ENCODE measurements around the gene PSORS1C2. TPM values are rescaled to one million over a fixed set of nuclear protein-coding genes. Genes with fewer than 3 reads are reported as not detected.
A peak's percentile ranks its signal among the peaks of the same experiment; 100 is the strongest.
"Not testable (repeated sequence)": the region's sequence is repeated elsewhere in the genome, so short reads cannot be mapped to it uniquely, and the experiment has no call there.

The PSORS1C2 gene
- total RNA-seq: not detected

GRCh38 chr6:31138982-31139381 is at the start of gene PSORS1C2:
PSORS1C2 (minus strand) TSS chr6:31139066; CDS start chr6:31139026, 40 bp downstream.
- POLR2A ChIA-PET: interaction anchor here (1.1 kb wide), 1 partner anchor 19 kb away, joined by 4 read pairs; the partner anchor contains the start of genes CCHCR1 and TCF19
- Mint-ChIP-seq H3K9me3 (no peaks in the 10 kb centered on the region), H3K4me3 (peak within 1 kb of the TSS; percentile 84), H3K4me1 (peaks cover 6% of the 10 kb centered on the region), H3K27ac (no peak within 1 kb of the TSS), H3K36me3 (peaks cover 4% of the 10 kb centered on the region), H3K27me3 (peaks cover 4% of the 10 kb centered on the region)
- no peak for DNase-seq
- no peak for ATAC-seq (ENCODE audit: low read depth)

- POLR2A ChIA-PET: no interaction called here
- Mint-ChIP-seq H3K4me1 (peaks cover 8% of the 10 kb centered on the region), H3K36me3 (no peaks in the 10 kb centered on the region), H3K9me3 (no peaks in the 10 kb centered on the region), H3K4me3 (no peak overlapping the region), H3K27ac (no peak overlapping the region), H3K27me3 (no peaks in the 10 kb centered on the region)
- ATAC-seq (ENCODE audit: low read depth) (no peak), DNase-seq (no peak)
Observed at GRCh38 chr6:31187780-31188194, 48.9 kb upstream of the PSORS1C2 start.

GRCh38 chr6:31186052-31186734 is 47.3 kb upstream of the PSORS1C2 start:
- no peak overlapping the region for H3K27ac Mint-ChIP-seq

GRCh38 chr6:31185695-31186051 is 46.8 kb upstream of the PSORS1C2 start:
- DNase-seq; H3K9me3 Mint-ChIP-seq; H3K27ac Mint-ChIP-seq; H3K27me3 Mint-ChIP-seq; H3K36me3 Mint-ChIP-seq; ATAC-seq (ENCODE audit: low read depth); POLR2A ChIA-PET; H3K4me1 Mint-ChIP-seq; H3K4me3 Mint-ChIP-seq: not testable (repeated sequence)

More at GRCh38 chr6:31186052-31186734, 47.3 kb upstream of the PSORS1C2 start:
- POLR2A ChIA-PET: interaction anchor here (0.7 kb wide), 1 partner anchor 21 kb away, joined by 4 read pairs; no protein-coding TSS in a partner anchor
- H3K4me3 Mint-ChIP-seq: no peak overlapping the region
- no peaks in the 10 kb centered on the region for H3K36me3 Mint-ChIP-seq
- H3K4me1 Mint-ChIP-seq: peaks cover 5% of the 10 kb centered on the region
- no peaks in the 10 kb centered on the region for H3K27me3 Mint-ChIP-seq
- no peaks in the 10 kb centered on the region for H3K9me3 Mint-ChIP-seq
- ATAC-seq (ENCODE audit: low read depth) (no peak), DNase-seq (no peak)

DNA sequence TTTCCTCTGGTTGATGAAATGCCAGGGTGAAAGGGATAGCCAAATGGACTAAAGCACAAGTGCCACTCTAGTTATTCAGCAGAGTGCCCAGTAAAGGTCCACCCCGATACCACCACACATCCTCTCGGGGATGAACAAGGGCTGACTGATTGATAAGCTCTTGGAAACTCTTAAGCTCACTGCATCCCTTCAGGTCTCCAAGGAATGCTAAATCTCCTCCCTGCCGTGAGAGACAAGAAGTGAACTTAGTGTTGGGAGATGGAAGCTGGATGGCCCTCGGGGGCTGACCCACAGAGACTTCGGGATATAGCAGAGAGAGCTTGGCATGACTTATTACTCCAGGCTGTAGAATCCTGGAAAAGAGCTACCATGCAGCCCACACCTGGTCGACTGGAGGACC is 45.0 kb upstream of the PSORS1C2 start:
- POLR2A ChIA-PET: interaction anchor here (1.2 kb wide), 1 partner anchor 24 kb away, joined by 3 read pairs; no protein-coding TSS in a partner anchor
- not testable (repeated sequence) for H3K27ac Mint-ChIP-seq, H3K27me3 Mint-ChIP-seq

GRCh38 chr6:31183287-31183686 is 44.4 kb upstream of the PSORS1C2 start:
- not testable (repeated sequence) for H3K36me3 Mint-ChIP-seq; H3K9me3 Mint-ChIP-seq; ATAC-seq (ENCODE audit: low read depth); H3K27me3 Mint-ChIP-seq; H3K4me3 Mint-ChIP-seq; DNase-seq; H3K27ac Mint-ChIP-seq
- H3K4me1 Mint-ChIP-seq: peaks cover 12% of the 10 kb centered on the region
- POLR2A ChIA-PET: interaction anchor here (1.2 kb wide), 1 partner anchor 23 kb away, joined by 3 read pairs; no protein-coding TSS in a partner anchor

More for the DNA sequence above, 45.0 kb upstream of the PSORS1C2 start:
- H3K4me1 Mint-ChIP-seq; H3K4me3 Mint-ChIP-seq; DNase-seq; H3K36me3 Mint-ChIP-seq; ATAC-seq (ENCODE audit: low read depth); H3K9me3 Mint-ChIP-seq: not testable (repeated sequence)

DNA sequence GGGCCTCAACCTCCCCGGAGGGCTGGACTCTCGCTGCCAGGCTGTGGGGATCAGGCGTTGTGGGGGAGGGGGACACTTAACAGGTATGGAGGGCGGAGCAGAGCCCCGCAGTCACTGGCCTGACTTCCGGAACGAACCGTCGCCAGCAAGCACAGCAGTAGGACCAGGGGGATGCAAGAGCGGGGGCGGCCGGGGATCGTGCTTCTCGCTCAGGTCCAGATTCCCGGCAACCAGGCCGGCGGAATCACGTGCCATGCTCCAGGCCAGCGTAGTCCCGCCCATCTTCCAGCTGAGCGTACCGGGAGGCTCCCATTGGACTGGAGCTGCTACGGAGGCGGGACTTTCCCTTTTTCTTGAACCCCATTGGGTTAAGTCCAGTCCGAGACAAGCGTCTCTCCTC is 41.6 kb upstream of the PSORS1C2 start:
- Mint-ChIP-seq H3K9me3 (no peaks in the 10 kb centered on the region), H3K27me3 (no peaks in the 10 kb centered on the region), H3K4me1 (peaks cover 15% of the 10 kb centered on the region), H3K27ac (peak overlapping the region; percentile 81), H3K36me3 (no peaks in the 10 kb centered on the region), H3K4me3 (peak overlapping the region; percentile 85)
- peak; percentile 94 for ATAC-seq (ENCODE audit: low read depth)
- DNase-seq: peak; percentile 66
- POLR2A ChIA-PET: interaction anchor here (0.9 kb wide), 1 partner anchor 17 kb away, joined by 3 read pairs; no protein-coding TSS in a partner anchor

GRCh38 chr6:31179896-31180295 is 41.0 kb upstream of the PSORS1C2 start:
- no peak for DNase-seq
- no peak overlapping the region for H3K27ac Mint-ChIP-seq
- no peaks in the 10 kb centered on the region for H3K9me3 Mint-ChIP-seq
- ATAC-seq (ENCODE audit: low read depth): no peak
- POLR2A ChIA-PET: no interaction called here
- no peaks in the 10 kb centered on the region for H3K36me3 Mint-ChIP-seq
- peak overlapping the region; percentile 85 for H3K4me3 Mint-ChIP-seq
- H3K27me3 Mint-ChIP-seq: no peaks in the 10 kb centered on the region
- peaks cover 15% of the 10 kb centered on the region for H3K4me1 Mint-ChIP-seq

GRCh38 chr6:31179042-31179386 is 40.1 kb upstream of the PSORS1C2 start:
- Mint-ChIP-seq H3K36me3 (no peaks in the 10 kb centered on the region), H3K9me3 (no peaks in the 10 kb centered on the region), H3K27ac (no peak overlapping the region), H3K27me3 (no peaks in the 10 kb centered on the region), H3K4me3 (no peak overlapping the region), H3K4me1 (peaks cover 15% of the 10 kb centered on the region)
- POLR2A ChIA-PET: no interaction called here
- ATAC-seq (ENCODE audit: low read depth) (no peak), DNase-seq (no peak)

GRCh38 chr6:31178143-31179041 is 39.5 kb upstream of the PSORS1C2 start:
- no peak for ATAC-seq (ENCODE audit: low read depth)
- Mint-ChIP-seq H3K27ac (no peak overlapping the region), H3K4me3 (no peak overlapping the region), H3K9me3 (no peaks in the 10 kb centered on the region), H3K36me3 (no peaks in the 10 kb centered on the region), H3K4me1 (peaks cover 15% of the 10 kb centered on the region), H3K27me3 (no peaks in the 10 kb centered on the region)
- POLR2A ChIA-PET: no interaction called here
- DNase-seq: no peak

GRCh38 chr6:31175971-31176370 is 37.1 kb upstream of the PSORS1C2 start:
- DNase-seq (no peak), ATAC-seq (ENCODE audit: low read depth) (peak; percentile 57)
- POLR2A ChIA-PET: no interaction called here
- peaks cover 15% of the 10 kb centered on the region for H3K4me1 Mint-ChIP-seq
- no peak overlapping the region for H3K4me3 Mint-ChIP-seq
- H3K9me3 Mint-ChIP-seq: no peaks in the 10 kb centered on the region
- H3K27me3 Mint-ChIP-seq: no peaks in the 10 kb centered on the region
- no peak overlapping the region for H3K27ac Mint-ChIP-seq
- no peaks in the 10 kb centered on the region for H3K36me3 Mint-ChIP-seq

- Mint-ChIP-seq H3K9me3 (no peaks in the 10 kb centered on the region), H3K27ac (no peak overlapping the region), H3K27me3 (no peaks in the 10 kb centered on the region), H3K36me3 (no peaks in the 10 kb centered on the region), H3K4me1 (peaks cover 14% of the 10 kb centered on the region), H3K4me3 (no peak overlapping the region)
- ATAC-seq (ENCODE audit: low read depth) (no peak), DNase-seq (no peak)
- POLR2A ChIA-PET: interaction anchor here (0.7 kb wide), 1 partner anchor 230 kb away, joined by 3 read pairs; no protein-coding TSS in a partner anchor
Observed at GRCh38 chr6:31174378-31174777, 35.5 kb upstream of the PSORS1C2 start.

DNA sequence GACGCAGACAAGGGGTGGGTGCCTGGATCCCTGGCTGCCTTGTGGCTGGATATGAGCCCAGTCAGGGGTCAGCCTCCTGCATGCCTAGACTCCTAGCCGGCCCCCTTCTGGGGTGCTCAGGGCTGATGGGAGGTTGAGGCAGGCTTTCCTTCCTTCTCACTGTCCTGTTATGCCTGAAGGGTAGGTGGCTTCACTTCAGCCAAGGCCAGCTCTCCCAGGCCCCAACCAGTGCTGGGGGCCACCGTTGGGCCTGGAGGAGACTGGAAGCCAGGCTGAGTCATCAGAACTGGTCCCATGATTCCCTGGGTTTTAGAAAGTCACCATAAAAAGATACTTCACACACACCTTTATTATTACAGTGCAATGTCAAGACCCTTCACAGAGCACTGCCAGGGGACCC is 34.5 kb upstream of the PSORS1C2 start:
- Mint-ChIP-seq H3K36me3 (no peaks in the 10 kb centered on the region), H3K4me1 (peaks cover 8% of the 10 kb centered on the region), H3K9me3 (no peaks in the 10 kb centered on the region), H3K4me3 (no peak overlapping the region), H3K27ac (no peak overlapping the region), H3K27me3 (no peaks in the 10 kb centered on the region)
- DNase-seq (no peak), ATAC-seq (ENCODE audit: low read depth) (no peak)
- POLR2A ChIA-PET: no interaction called here
